ENCODE results near the gene MED15. TPM values are rescaled to one million over a fixed set of nuclear protein-coding genes. Genes with fewer than 3 reads are reported as not detected.
A peak's percentile ranks its signal among the peaks of the same experiment; 100 is the strongest.
"Not testable (repeated sequence)": the region's sequence is repeated elsewhere in the genome, so short reads cannot be mapped to it uniquely, and the experiment has no call there.

MED15 gene
- total RNA-seq, 1 donor, result 44.2 TPM

GRCh38 chr22:20494978-20495860, 12.2 kb upstream of the MED15 start, which contains the start of gene KLHL22:
KLHL22 (minus strand) TSS chr22:20495795; CDS start chr22:20489211, 6,584 bp downstream.
- H3K4me3 ChIP-seq (ENCODE audit: low read depth, low read length), result peak within 1 kb of the TSS; percentile 84
- peak; percentile 33 for DNase-seq (ENCODE audit: low read depth)
- no peak for TF ChIP-seq CTCF (IDR thresholded peaks at IDR 0.05; ENCODE audit: insufficient read depth, low read length)

GRCh38 chr22:20495861-20496681, 11.3 kb upstream of the MED15 start:
- H3K4me3 ChIP-seq (ENCODE audit: low read depth, low read length), result peak overlapping the region; percentile 84
- DNase-seq (ENCODE audit: low read depth), result peak; percentile 83

GRCh38 chr22:20497426-20497825, 10.0 kb upstream of the MED15 start:
- no peak for TF ChIP-seq CTCF (IDR thresholded peaks at IDR 0.05; ENCODE audit: insufficient read depth, low read length)
- no peak for DNase-seq (ENCODE audit: low read depth)
- H3K4me3 ChIP-seq (ENCODE audit: low read depth, low read length), result no peak overlapping the region

More at GRCh38 chr22:20495861-20496681, 11.3 kb upstream of the MED15 start:
- TF ChIP-seq CTCF (IDR thresholded peaks at IDR 0.05; ENCODE audit: insufficient read depth, low read length), result peak; percentile 90

GRCh38 chr22:20498913-20499312, 8.5 kb upstream of the MED15 start:
- H3K4me3 ChIP-seq (ENCODE audit: low read depth, low read length), result no peak overlapping the region
- DNase-seq (ENCODE audit: low read depth), result no peak

GRCh38 chr22:20499769-20500168, 7.6 kb upstream of the MED15 start:
- TF ChIP-seq CTCF (IDR thresholded peaks at IDR 0.05; ENCODE audit: insufficient read depth, low read length), result no peak
- DNase-seq (ENCODE audit: low read depth), result no peak
- no peak overlapping the region for H3K4me3 ChIP-seq (ENCODE audit: low read depth, low read length)

More at GRCh38 chr22:20498913-20499312, 8.5 kb upstream of the MED15 start:
- TF ChIP-seq CTCF (IDR thresholded peaks at IDR 0.05; ENCODE audit: insufficient read depth, low read length), result no peak

GRCh38 chr22:20503816-20504215, 3.6 kb upstream of the MED15 start:
- no peak for DNase-seq (ENCODE audit: low read depth)
- no peak overlapping the region for H3K4me3 ChIP-seq (ENCODE audit: low read depth, low read length)
- TF ChIP-seq CTCF (IDR thresholded peaks at IDR 0.05; ENCODE audit: insufficient read depth, low read length), result no peak

- H3K4me3 ChIP-seq (ENCODE audit: low read depth, low read length), result not testable (repeated sequence)
- peak; percentile 57 for DNase-seq (ENCODE audit: low read depth)
Observed at GRCh38 chr22:20504293-20504922, 3.0 kb upstream of the MED15 start.

Measured in fibroblast of the aortic adventitia (primary cell).